Measurements from ENCODE around the gene GAB3.
A peak's percentile ranks its signal among the peaks of the same experiment; 100 is the strongest.

GAB3 gene

GRCh38 chrX:154751669-154752271 lies 893 bp upstream of the GAB3 start:
- DNase-seq (ENCODE audit: low read depth in 2 of 3, low spot score in 1 of 3) = no peak

- no peak for DNase-seq (ENCODE audit: low read depth in 2 of 3, low spot score in 1 of 3)
Observed at GRCh38 chrX:154751203-154751668, 359 bp upstream of the GAB3 start.

GRCh38 chrX:154749856-154750255 lies 1.0 kb downstream of the GAB3 start:
- DNase-seq (ENCODE audit: low read depth in 2 of 3, low spot score in 1 of 3) = no peak

GRCh38 chrX:154748712-154749339 lies 2.1 kb downstream of the GAB3 start:
- DNase-seq (ENCODE audit: low read depth in 2 of 3, low spot score in 1 of 3) = peak in 1 of 3 donors; percentile 79

- DNase-seq (ENCODE audit: low read depth in 2 of 3, low spot score in 1 of 3) = no peak
Observed at GRCh38 chrX:154742613-154743012, 8.3 kb downstream of the GAB3 start.

GRCh38 chrX:154739952-154740465 lies 10.9 kb downstream of the GAB3 start:
- DNase-seq (ENCODE audit: low read depth in 2 of 3, low spot score in 1 of 3) = no peak

GRCh38 chrX:154738011-154738738 lies 12.7 kb downstream of the GAB3 start:
- no peak for DNase-seq (ENCODE audit: low read depth in 2 of 3, low spot score in 1 of 3)

GRCh38 chrX:154737136-154737535 lies 13.7 kb downstream of the GAB3 start:
- DNase-seq (ENCODE audit: low read depth in 2 of 3, low spot score in 1 of 3) = no peak

- DNase-seq (ENCODE audit: low read depth in 2 of 3, low spot score in 1 of 3) = no peak
Observed at GRCh38 chrX:154735695-154736393, 15.0 kb downstream of the GAB3 start.

- no peak for DNase-seq (ENCODE audit: low read depth in 2 of 3, low spot score in 1 of 3)
Observed at GRCh38 chrX:154734061-154734781, 16.7 kb downstream of the GAB3 start.

- DNase-seq (ENCODE audit: low read depth in 2 of 3, low spot score in 1 of 3) = no peak
Observed at GRCh38 chrX:154733066-154733425, 17.8 kb downstream of the GAB3 start.

- DNase-seq (ENCODE audit: low read depth in 2 of 3, low spot score in 1 of 3) = no peak
Observed at GRCh38 chrX:154732421-154733065, 18.3 kb downstream of the GAB3 start.

- DNase-seq (ENCODE audit: low read depth in 2 of 3, low spot score in 1 of 3) = no peak
Observed at GRCh38 chrX:154731881-154732280, 19.0 kb downstream of the GAB3 start.

GRCh38 chrX:154731184-154731583 lies 19.7 kb downstream of the GAB3 start:
- no peak for DNase-seq (ENCODE audit: low read depth in 2 of 3, low spot score in 1 of 3)

- DNase-seq (ENCODE audit: low read depth in 2 of 3, low spot score in 1 of 3) = no peak
Observed at GRCh38 chrX:154730253-154730891, 20.5 kb downstream of the GAB3 start.

GRCh38 chrX:154729439-154729838 lies 21.4 kb downstream of the GAB3 start:
- DNase-seq (ENCODE audit: low read depth in 2 of 3, low spot score in 1 of 3) = no peak

GRCh38 chrX:154728431-154729190 lies 22.3 kb downstream of the GAB3 start:
- no peak for DNase-seq (ENCODE audit: low read depth in 2 of 3, low spot score in 1 of 3)

- no peak for DNase-seq (ENCODE audit: low read depth in 2 of 3, low spot score in 1 of 3)
Observed at GRCh38 chrX:154727871-154728270, 23.0 kb downstream of the GAB3 start.

GRCh38 chrX:154727418-154727817 lies 23.5 kb downstream of the GAB3 start:
- DNase-seq (ENCODE audit: low read depth in 2 of 3, low spot score in 1 of 3) = no peak
